Mammary epithelial cell (primary cell): ENCODE results near the gene SPON1.

Source experiments
- EZH2 ChIP-seq: IDR thresholded peaks from 2 replicates; pipeline ENCODE4 v1.6.1; 2012; ENCODE audit warnings: low read length, inconsistent platforms, borderline replicate concordance
- TF ChIP-seq, protein P1 (sequence below), 2 donors: IDR thresholded peaks in 1 of 2; conservative IDR thresholded peaks in 1 of 2; 2 replicates each; pipeline ENCODE4 v1.5.1; 2011 to 2012; ENCODE audit warnings: inconsistent platforms in 2 of 2, low read length in 2 of 2, mild to moderate bottlenecking in 2 of 2, control low read depth in 1 of 2, low read depth in 1 of 2; ENCODE audit not compliant: insufficient read depth in 1 of 2; ENCODE audit errors: extremely low read depth in 1 of 2

GRCh38 chr11:14093065-14093464, 130.5 kb downstream of the SPON1 start:
- TF ChIP-seq, protein P1, sequence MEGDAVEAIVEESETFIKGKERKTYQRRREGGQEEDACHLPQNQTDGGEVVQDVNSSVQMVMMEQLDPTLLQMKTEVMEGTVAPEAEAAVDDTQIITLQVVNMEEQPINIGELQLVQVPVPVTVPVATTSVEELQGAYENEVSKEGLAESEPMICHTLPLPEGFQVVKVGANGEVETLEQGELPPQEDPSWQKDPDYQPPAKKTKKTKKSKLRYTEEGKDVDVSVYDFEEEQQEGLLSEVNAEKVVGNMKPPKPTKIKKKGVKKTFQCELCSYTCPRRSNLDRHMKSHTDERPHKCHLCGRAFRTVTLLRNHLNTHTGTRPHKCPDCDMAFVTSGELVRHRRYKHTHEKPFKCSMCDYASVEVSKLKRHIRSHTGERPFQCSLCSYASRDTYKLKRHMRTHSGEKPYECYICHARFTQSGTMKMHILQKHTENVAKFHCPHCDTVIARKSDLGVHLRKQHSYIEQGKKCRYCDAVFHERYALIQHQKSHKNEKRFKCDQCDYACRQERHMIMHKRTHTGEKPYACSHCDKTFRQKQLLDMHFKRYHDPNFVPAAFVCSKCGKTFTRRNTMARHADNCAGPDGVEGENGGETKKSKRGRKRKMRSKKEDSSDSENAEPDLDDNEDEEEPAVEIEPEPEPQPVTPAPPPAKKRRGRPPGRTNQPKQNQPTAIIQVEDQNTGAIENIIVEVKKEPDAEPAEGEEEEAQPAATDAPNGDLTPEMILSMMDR (conservative IDR thresholded peaks at IDR 0.05 in 1 of 2, IDR thresholded peaks at IDR 0.05 in 1 of 2; ENCODE audit: extremely low read depth in 1 of 2, insufficient read depth in 1 of 2, low read depth in 1 of 2, low read length in 2 of 2) = no peak
- no peak for TF ChIP-seq EZH2
